Measurements from ENCODE around the gene ENTREP1.

GRCh38 chr9:69357821-69358220, 32.8 kb downstream of the ENTREP1 start:
- TF ChIP-seq CTCF (IDR thresholded peaks at IDR 0.05; ENCODE audit: insufficient read depth, low read length) (no peak), GABPA (IDR thresholded peaks at IDR 0.05; ENCODE audit: low read depth) (no peak), POLR2AphosphoS5 (IDR thresholded peaks at IDR 0.05; ENCODE audit: low read depth) (no peak), REST (IDR thresholded peaks at IDR 0.05; ENCODE audit: insufficient replicate concordance, low read depth) (no peak)

All from HL-60 (cell line).